ENCODE measurements around the gene RNF8. TPM values are rescaled to one million over a fixed set of nuclear protein-coding genes. Genes with fewer than 3 reads are reported as not detected.

RNF8 gene
- total RNA-seq, 4 donors from 2014 or later = 8.0 to 18.4 (median 16.0) TPM

DNA sequence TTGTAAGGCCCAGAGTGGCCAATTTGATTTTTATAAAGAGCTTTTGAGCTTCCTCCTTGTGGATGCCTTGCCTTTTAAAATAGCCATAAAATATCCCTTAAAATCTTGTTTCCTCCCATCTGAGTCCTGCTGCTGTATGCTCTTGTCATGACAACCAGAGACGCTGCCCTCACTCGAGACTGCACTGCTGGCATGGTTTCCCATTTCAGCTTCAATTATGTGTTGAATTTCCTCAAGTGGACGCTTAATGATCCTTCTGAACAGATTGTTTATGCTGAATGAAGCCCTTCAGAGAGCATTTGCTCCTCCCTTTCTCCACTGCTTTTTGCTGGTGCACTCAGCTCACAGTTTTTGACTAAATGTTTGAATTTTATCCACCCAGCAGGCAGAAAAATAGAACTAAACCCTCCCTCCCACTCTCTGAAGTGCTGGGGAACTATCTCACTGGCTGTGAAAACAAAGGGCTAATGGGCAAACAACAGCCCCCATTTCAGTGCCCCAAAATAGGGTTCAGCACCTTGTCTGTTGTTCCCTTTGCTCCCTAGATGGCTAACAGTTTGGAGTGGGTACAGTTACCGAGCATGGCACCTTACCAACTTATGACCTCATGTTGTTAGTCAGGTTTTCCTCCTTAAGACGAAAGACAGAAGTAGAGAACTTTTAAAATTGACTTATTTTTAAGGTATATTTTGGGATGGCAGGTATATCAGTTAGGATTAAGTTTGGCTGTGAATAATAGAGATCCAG is 45.5 kb upstream of the RNF8 start:
- intact Hi-C loops (cut with DNase I) = no loop called here

DNA sequence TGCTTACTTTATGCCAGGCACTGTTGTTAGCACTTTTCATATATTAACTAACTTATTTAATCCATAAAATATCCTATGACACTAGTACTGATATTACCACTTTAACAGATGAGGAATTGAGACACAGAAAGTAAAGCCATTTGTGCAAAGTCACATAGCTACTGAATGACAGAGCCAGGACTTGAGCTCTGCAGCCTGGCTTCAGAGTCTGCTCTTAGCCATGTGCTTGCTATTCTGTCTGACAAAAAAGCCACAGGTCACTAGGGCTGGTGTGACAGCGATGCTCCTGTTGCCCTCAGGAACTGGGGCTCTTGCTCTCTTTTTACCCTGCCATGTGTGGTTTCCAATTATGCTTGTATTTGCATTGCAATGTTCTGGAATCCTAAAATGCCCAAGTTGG is 44.7 kb upstream of the RNF8 start:
- no peak for TF ChIP-seq POLR2A (IDR thresholded peaks at IDR 0.05)
- TF ChIP-seq, protein P1, sequence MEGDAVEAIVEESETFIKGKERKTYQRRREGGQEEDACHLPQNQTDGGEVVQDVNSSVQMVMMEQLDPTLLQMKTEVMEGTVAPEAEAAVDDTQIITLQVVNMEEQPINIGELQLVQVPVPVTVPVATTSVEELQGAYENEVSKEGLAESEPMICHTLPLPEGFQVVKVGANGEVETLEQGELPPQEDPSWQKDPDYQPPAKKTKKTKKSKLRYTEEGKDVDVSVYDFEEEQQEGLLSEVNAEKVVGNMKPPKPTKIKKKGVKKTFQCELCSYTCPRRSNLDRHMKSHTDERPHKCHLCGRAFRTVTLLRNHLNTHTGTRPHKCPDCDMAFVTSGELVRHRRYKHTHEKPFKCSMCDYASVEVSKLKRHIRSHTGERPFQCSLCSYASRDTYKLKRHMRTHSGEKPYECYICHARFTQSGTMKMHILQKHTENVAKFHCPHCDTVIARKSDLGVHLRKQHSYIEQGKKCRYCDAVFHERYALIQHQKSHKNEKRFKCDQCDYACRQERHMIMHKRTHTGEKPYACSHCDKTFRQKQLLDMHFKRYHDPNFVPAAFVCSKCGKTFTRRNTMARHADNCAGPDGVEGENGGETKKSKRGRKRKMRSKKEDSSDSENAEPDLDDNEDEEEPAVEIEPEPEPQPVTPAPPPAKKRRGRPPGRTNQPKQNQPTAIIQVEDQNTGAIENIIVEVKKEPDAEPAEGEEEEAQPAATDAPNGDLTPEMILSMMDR (IDR thresholded peaks at IDR 0.05) = no peak
- DNase-seq = no peak
- H3K4me1 ChIP-seq = peaks cover 8 to 11% of the 10 kb centered on the region in 2 donors
- H3K27ac ChIP-seq = peak overlapping the region in 1 of 3 donors; percentile 39
- no peaks in the 10 kb centered on the region for H3K9me3 ChIP-seq
- no peak overlapping the region for H3K4me3 ChIP-seq (replicated peaks in 1 of 3)
- H3K27me3 ChIP-seq = no peaks in the 10 kb centered on the region
- peaks cover 13% of the 10 kb centered on the region in 2 donors for H3K36me3 ChIP-seq
- WGBS, 2 donors = 93 to 94% methylated on average over 1 of the region's 1 CpG
- intact Hi-C loops (cut with DNase I) = no loop called here

More for the DNA sequence above, 45.5 kb upstream of the RNF8 start:
- TF ChIP-seq, protein P1 (IDR thresholded peaks at IDR 0.05) = no peak
- TF ChIP-seq POLR2A (IDR thresholded peaks at IDR 0.05) = no peak
- peaks cover 8 to 11% of the 10 kb centered on the region in 2 donors for H3K4me1 ChIP-seq
- peak overlapping the region in 1 of 3 donors; percentile 39 for H3K27ac ChIP-seq
- WGBS, 2 donors = 27 to 28% methylated on average over 5 of the region's 5 CpGs
- no peaks in the 10 kb centered on the region for H3K27me3 ChIP-seq
- peak; percentile 64 to 68 for DNase-seq
- H3K4me3 ChIP-seq (replicated peaks in 1 of 3) = no peak overlapping the region
- no peaks in the 10 kb centered on the region for H3K9me3 ChIP-seq
- peaks cover 5% of the 10 kb centered on the region in 2 donors for H3K36me3 ChIP-seq

DNA sequence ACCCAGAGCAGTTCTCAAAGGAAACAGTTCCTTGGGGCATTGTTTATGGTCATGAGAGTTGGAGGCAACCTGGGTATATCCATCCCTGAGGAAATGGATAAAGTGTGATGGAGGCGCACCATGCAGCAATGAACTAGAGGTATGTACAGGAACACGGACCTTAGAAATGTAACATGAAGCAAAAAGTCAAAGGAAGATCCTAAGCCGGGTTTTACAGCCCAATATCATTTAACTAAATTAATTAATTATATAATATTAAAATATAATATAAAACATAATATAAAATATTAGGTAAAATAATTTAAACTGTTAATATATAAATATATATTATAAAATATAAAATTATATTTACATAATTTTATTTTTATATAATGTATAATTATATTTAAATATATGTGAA is 44.1 kb upstream of the RNF8 start:
- TF ChIP-seq, protein P1 (IDR thresholded peaks at IDR 0.05) = no peak
- TF ChIP-seq POLR2A (IDR thresholded peaks at IDR 0.05) = no peak
- DNase-seq = no peak
- intact Hi-C loops (cut with DNase I) = no loop called here
- Histone ChIP-seq H3K27me3 (no peaks in the 10 kb centered on the region), H3K27ac (no peak overlapping the region), H3K9me3 (no peaks in the 10 kb centered on the region), H3K4me3 (replicated peaks in 1 of 3) (no peak overlapping the region), H3K4me1 (peaks cover 8 to 11% of the 10 kb centered on the region in 2 donors), H3K36me3 (peaks cover 17 to 19% of the 10 kb centered on the region in 2 donors)
- 71 to 72% methylated on average over 3 of the region's 3 CpGs for WGBS, 2 donors

DNA sequence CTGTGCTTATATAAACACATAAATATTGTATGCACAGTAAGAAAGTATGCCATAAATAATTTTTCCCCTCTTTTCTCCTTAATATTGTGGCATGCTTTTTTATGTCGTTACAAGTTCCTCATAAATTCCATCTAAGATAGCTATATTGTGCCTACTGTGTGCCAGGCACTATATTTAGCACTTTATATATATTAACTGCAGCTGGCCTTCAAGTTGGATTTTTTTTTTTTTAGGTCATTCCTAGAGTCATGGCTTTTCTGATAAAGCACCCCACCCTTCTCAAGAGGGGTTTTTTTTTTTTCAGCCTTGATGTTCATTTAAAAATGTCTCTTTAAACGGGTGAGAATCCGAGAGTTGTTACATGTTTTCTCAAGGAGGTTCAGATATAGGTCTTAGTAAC is 42.8 kb upstream of the RNF8 start:
- H3K27ac ChIP-seq = no peak overlapping the region
- intact Hi-C loops (cut with DNase I) = no loop called here
- peaks cover 26 to 30% of the 10 kb centered on the region in 2 donors for H3K36me3 ChIP-seq
- no peak for TF ChIP-seq POLR2A (IDR thresholded peaks at IDR 0.05)
- TF ChIP-seq, protein P1 (IDR thresholded peaks at IDR 0.05) = no peak
- no peak overlapping the region for H3K4me3 ChIP-seq (replicated peaks in 1 of 3)
- DNase-seq = no peak
- no peaks in the 10 kb centered on the region for H3K9me3 ChIP-seq
- H3K4me1 ChIP-seq = peaks cover 8 to 11% of the 10 kb centered on the region in 2 donors
- no peaks in the 10 kb centered on the region for H3K27me3 ChIP-seq
- 94 to 96% methylated on average over 3 of the region's 3 CpGs for WGBS, 2 donors

DNA sequence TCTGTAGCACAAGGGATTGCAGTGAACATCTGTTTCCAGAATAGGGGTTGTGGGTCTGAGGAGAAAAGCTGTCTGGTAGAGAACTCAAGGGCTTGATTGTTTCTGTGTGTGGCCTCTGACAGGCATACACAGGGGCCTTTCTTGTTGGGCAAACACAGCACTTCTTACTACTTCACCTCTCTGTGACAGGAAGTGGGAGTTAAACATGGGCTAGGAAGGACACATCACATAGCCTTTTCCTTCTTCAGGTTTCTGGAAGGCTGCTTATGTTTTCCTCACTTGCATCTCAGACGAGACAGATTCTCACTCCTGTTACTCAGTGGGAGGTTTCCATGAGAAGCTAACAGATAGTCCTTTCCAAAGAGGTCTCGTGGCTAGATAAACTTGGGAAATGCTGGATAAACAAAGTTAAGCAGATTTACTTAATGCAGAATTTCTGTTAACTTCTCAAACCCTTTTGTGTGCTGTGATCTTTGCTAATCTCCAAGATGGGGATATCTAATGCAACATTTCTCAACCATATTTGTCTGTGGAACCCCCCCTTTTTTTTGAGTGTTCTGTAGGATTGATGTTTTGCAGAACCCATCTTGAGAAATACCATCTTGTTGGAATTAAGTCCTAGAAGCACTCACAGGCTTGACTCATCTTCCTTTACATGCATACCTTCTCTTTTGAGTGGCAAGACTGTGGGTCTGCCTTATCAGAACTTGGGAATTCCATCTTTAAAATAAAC is 41.9 kb upstream of the RNF8 start:
- TF ChIP-seq, protein P1 (IDR thresholded peaks at IDR 0.05) = no peak
- no peak for TF ChIP-seq POLR2A (IDR thresholded peaks at IDR 0.05)
- Histone ChIP-seq H3K4me1 (peaks cover 8 to 11% of the 10 kb centered on the region in 2 donors), H3K36me3 (peaks cover 32 to 39% of the 10 kb centered on the region in 2 donors), H3K4me3 (replicated peaks in 1 of 3) (no peak overlapping the region), H3K27me3 (no peaks in the 10 kb centered on the region), H3K27ac (no peak overlapping the region), H3K9me3 (no peaks in the 10 kb centered on the region)
- DNase-seq = no peak
- intact Hi-C loops (cut with DNase I) = no loop called here
- WGBS, 2 donors = 92 to 94% methylated on average over 2 of the region's 2 CpGs
